Trophoblast cell (in vitro differentiated cells and primary cell): ENCODE measurements around the gene AMOTL1.

Source experiments
- DNase-seq, 2 donors: peaks; one replicate each; pipeline ENCODE4 v3.0.0-alpha.2; 2016
- H2AFZ ChIP-seq: 2 replicates; pipeline ENCODE4 v1.6.1; 2013; ENCODE audit warnings: low read length, moderate library complexity, mild to moderate bottlenecking; ENCODE audit not compliant: insufficient read depth, poor library complexity
- H2AK5ac ChIP-seq: 2 replicates; pipeline ENCODE4 v1.6.1; 2013; ENCODE audit warnings: mild to moderate bottlenecking, low read length
- H2BK120ac ChIP-seq: 2 replicates; pipeline ENCODE4 v1.6.1; 2013; ENCODE audit warnings: low read length, mild to moderate bottlenecking, moderate library complexity; ENCODE audit not compliant: insufficient read depth, poor library complexity
- H2BK12ac ChIP-seq: 2 replicates; pipeline ENCODE4 v1.6.1; 2013; ENCODE audit warnings: mild to moderate bottlenecking, low read length, moderate library complexity
- H2BK5ac ChIP-seq: 2 replicates; pipeline ENCODE4 v1.6.1; 2013; ENCODE audit warnings: low read length, low read depth, moderate library complexity, mild to moderate bottlenecking; ENCODE audit not compliant: poor library complexity
- H3K14ac ChIP-seq: 2 replicates; pipeline ENCODE4 v1.6.1; 2013; ENCODE audit warnings: mild to moderate bottlenecking, low read length
- H3K18ac ChIP-seq: 2 replicates; pipeline ENCODE4 v1.6.1; 2013; ENCODE audit warnings: mild to moderate bottlenecking, low read length
- H3K23ac ChIP-seq: 2 replicates; pipeline ENCODE4 v1.6.1; 2013; ENCODE audit warnings: low read length
- H3K27ac ChIP-seq: 2 replicates; pipeline ENCODE4 v1.5.1; 2013; ENCODE audit warnings: low read depth, mild to moderate bottlenecking, inconsistent platforms, low read length, moderate library complexity
- H3K27me3 ChIP-seq: 2 replicates; pipeline ENCODE4 v1.6.1; 2013; ENCODE audit warnings: inconsistent platforms, mild to moderate bottlenecking, low read length, moderate library complexity; ENCODE audit not compliant: insufficient read depth
- H3K36me3 ChIP-seq, 2 experiments: 1 replicate in 1 of 2; 2 replicates in 1 of 2; pipeline ENCODE4 v1.6.1; 2013; ENCODE audit warnings: low read length in 2 of 2, mild to moderate bottlenecking in 2 of 2, moderate library complexity in 1 of 2; ENCODE audit not compliant: insufficient read depth in 2 of 2, control insufficient read depth in 1 of 2
- H3K4ac ChIP-seq: 2 replicates; pipeline ENCODE4 v1.6.1; 2013; ENCODE audit warnings: low read depth, mild to moderate bottlenecking, low read length, moderate library complexity
- H3K4me1 ChIP-seq, 2 experiments: 1 replicate in 1 of 2; 2 replicates in 1 of 2; pipeline ENCODE4 v1.6.1; 2013; ENCODE audit warnings: low read length in 2 of 2, mild to moderate bottlenecking in 2 of 2, moderate library complexity in 1 of 2; ENCODE audit not compliant: insufficient read depth in 2 of 2, control insufficient read depth in 1 of 2
- H3K4me2 ChIP-seq: 2 replicates; pipeline ENCODE4 v1.6.1; 2013; ENCODE audit warnings: inconsistent platforms, mild to moderate bottlenecking, low read length, moderate library complexity
- H3K4me3 ChIP-seq: 2 replicates; pipeline ENCODE4 v1.5.1; 2013; ENCODE audit warnings: mild to moderate bottlenecking, low read depth, low read length, inconsistent platforms
- H3K79me1 ChIP-seq: one replicate; pipeline ENCODE4 v1.6.1; 2013; ENCODE audit warnings: low read length
- H3K79me2 ChIP-seq: 2 replicates; pipeline ENCODE4 v1.6.1; 2013; ENCODE audit warnings: low read length, mild to moderate bottlenecking; ENCODE audit not compliant: control insufficient read depth, insufficient read depth, poor library complexity
- H3K9ac ChIP-seq: 2 replicates; pipeline ENCODE4 v1.6.1; 2013; ENCODE audit warnings: mild to moderate bottlenecking, low read length
- H3K9me3 ChIP-seq: 2 replicates; pipeline ENCODE4 v1.6.1; 2013; ENCODE audit warnings: low read depth, mild to moderate bottlenecking, control low read depth, inconsistent platforms, low read length; ENCODE audit not compliant: insufficient read depth
- H4K12ac ChIP-seq: 2 replicates; pipeline ENCODE4 v1.6.1; 2013; ENCODE audit warnings: low read depth, mild to moderate bottlenecking, low read length, moderate library complexity
- H4K8ac ChIP-seq: 2 replicates; pipeline ENCODE4 v1.6.1; 2013; ENCODE audit warnings: low read depth, mild to moderate bottlenecking, low read length, moderate library complexity
- H4K91ac ChIP-seq: one replicate; pipeline ENCODE4 v1.6.1; 2013; ENCODE audit warnings: low read depth, mild to moderate bottlenecking, low read length, moderate library complexity
- WGBS: extraction: QIAGEN DNeasy Blood & Tissue Kit; methylation state at CpG from one replicate; pipeline ENCODE4 v1.1.7; 2013; ENCODE audit warnings: missing lambda C conversion rate; ENCODE audit not compliant: insufficient read length, insufficient coverage; ENCODE audit errors: extremely low coverage; 5-methylcytosine and 5-hydroxymethylcytosine counted together

Gene AMOTL1

GRCh38 chr11:94924612-94925011, 156.5 kb downstream of the AMOTL1 start:
- H3K27me3 ChIP-seq: no peaks in the 10 kb centered on the region
- no peak overlapping the region for H4K12ac ChIP-seq
- H3K79me2 ChIP-seq: no peaks in the 10 kb centered on the region
- no peak overlapping the region for H3K23ac ChIP-seq
- H3K4ac ChIP-seq: no peak overlapping the region
- no peak overlapping the region for H2AK5ac ChIP-seq
- H3K9me3 ChIP-seq: no peaks in the 10 kb centered on the region
- H2AFZ ChIP-seq: no peak overlapping the region
- no peak overlapping the region for H4K8ac ChIP-seq
- peak overlapping the region; percentile 49 for H2BK120ac ChIP-seq
- peak overlapping the region; percentile 62 for H2BK12ac ChIP-seq
- no CpG with 5 or more reads among the region's 5 CpGs for WGBS
- H3K27ac ChIP-seq: no peak overlapping the region
- H3K18ac ChIP-seq: no peak overlapping the region
- H3K9ac ChIP-seq: no peak overlapping the region
- peaks cover 9% of the 10 kb centered on the region for H3K79me1 ChIP-seq
- H3K4me1 ChIP-seq: peaks cover 18 to 19% of the 10 kb centered on the region in 2 experiments
- no peak for DNase-seq
- H3K14ac ChIP-seq: no peak overlapping the region
- peak overlapping the region; percentile 47 for H2BK5ac ChIP-seq
- H3K4me3 ChIP-seq: no peak overlapping the region
- no peak overlapping the region for H3K4me2 ChIP-seq
- H3K36me3 ChIP-seq: no peaks in the 10 kb centered on the region
- H4K91ac ChIP-seq: peak overlapping the region; percentile 43

DNA sequence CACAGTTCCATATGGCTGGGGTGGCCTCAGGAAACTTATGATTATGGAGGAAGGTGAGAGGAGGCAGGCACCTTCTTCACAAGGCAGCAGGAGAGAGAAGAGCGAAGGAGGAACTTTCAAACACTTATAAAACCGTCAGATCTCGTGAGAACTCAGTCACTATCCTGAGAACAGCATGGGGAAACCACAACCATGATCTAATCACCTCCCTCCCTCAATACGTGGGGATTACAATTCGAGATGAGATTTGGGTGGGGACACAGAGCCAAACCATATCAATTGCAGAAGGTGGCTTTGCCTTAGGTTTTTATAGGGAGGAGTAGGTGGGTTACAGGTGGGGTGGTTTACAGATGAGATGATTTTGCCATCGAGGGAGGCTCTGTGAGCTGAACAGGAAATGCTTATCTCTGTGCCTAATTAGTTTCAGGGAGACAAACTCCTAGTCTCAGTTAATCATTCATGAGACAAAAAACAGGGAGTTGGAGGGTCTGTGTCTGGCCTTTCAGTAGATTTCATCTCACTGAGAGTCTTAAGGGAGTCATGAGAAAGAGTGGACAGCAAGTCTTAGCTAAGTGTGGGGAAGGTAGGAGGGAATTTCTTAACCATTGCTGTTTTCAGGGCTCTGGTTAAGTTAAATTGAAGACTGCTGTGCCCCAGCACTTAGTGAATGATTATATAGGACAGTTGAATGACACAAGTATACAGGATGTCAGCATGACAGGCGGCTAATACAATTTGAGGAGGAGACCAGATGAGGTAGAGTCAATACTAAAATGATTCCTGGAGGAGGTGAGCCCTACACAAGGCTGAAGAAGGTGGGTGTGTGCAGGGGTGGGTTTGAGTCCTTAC, 157.5 kb downstream of the AMOTL1 start:
- no CpG with 5 or more reads among the region's 7 CpGs for WGBS
- no peak overlapping the region for H4K8ac ChIP-seq

GRCh38 chr11:94926271-94926625, 158.1 kb downstream of the AMOTL1 start:
- Histone ChIP-seq H2AFZ (no peak overlapping the region), H3K14ac (peak overlapping the region; percentile 24)
- DNase-seq: no peak

More for the DNA sequence above, 157.5 kb downstream of the AMOTL1 start:
- no peak overlapping the region for H3K9ac ChIP-seq
- no peak for DNase-seq
- H3K4me2 ChIP-seq: no peak overlapping the region
- H2BK5ac ChIP-seq: peak overlapping the region; percentile 22
- peak overlapping the region; percentile 23 for H2BK12ac ChIP-seq
- H3K9me3 ChIP-seq: no peaks in the 10 kb centered on the region
- H3K27ac ChIP-seq: peak overlapping the region; percentile 36
- no peak overlapping the region for H3K4ac ChIP-seq
- H3K4me3 ChIP-seq: no peak overlapping the region
- H2BK120ac ChIP-seq: peak overlapping the region; percentile 44
- no peak overlapping the region for H2AFZ ChIP-seq
- H3K14ac ChIP-seq: peak overlapping the region; percentile 24
- peaks cover 18 to 19% of the 10 kb centered on the region in 2 experiments for H3K4me1 ChIP-seq
- H3K23ac ChIP-seq: no peak overlapping the region
- peaks cover 9% of the 10 kb centered on the region for H3K79me1 ChIP-seq
- no peak overlapping the region for H2AK5ac ChIP-seq
- no peaks in the 10 kb centered on the region for H3K27me3 ChIP-seq
- H4K91ac ChIP-seq: peak overlapping the region; percentile 49
- peak overlapping the region; percentile 48 for H3K18ac ChIP-seq
- no peaks in the 10 kb centered on the region for H3K79me2 ChIP-seq
- H4K12ac ChIP-seq: no peak overlapping the region
- H3K36me3 ChIP-seq: no peaks in the 10 kb centered on the region

More at GRCh38 chr11:94926271-94926625, 158.1 kb downstream of the AMOTL1 start:
- Histone ChIP-seq H3K18ac (peak overlapping the region; percentile 48), H4K12ac (no peak overlapping the region), H3K4me2 (no peak overlapping the region), H3K4me1 (peaks cover 18 to 19% of the 10 kb centered on the region in 2 experiments), H3K27me3 (no peaks in the 10 kb centered on the region), H3K79me1 (peaks cover 9% of the 10 kb centered on the region), H3K9me3 (no peaks in the 10 kb centered on the region), H4K8ac (no peak overlapping the region), H3K9ac (no peak overlapping the region), H2BK120ac (peak overlapping the region; percentile 44), H3K79me2 (no peaks in the 10 kb centered on the region), H3K4me3 (no peak overlapping the region), H3K23ac (no peak overlapping the region), H2AK5ac (no peak overlapping the region), H3K4ac (no peak overlapping the region), H2BK5ac (peak overlapping the region; percentile 22), H3K36me3 (no peaks in the 10 kb centered on the region), H4K91ac (peak overlapping the region; percentile 49), H3K27ac (peak overlapping the region; percentile 36), H2BK12ac (peak overlapping the region; percentile 3)
